K562 (cell line): ENCODE data around the gene FMNL2. TPM values are rescaled to one million over a fixed set of nuclear protein-coding genes. Genes with fewer than 3 reads are reported as not detected.
A peak's percentile ranks its signal among the peaks of the same experiment; 100 is the strongest.

Experiments used
- ATAC-seq: fragments of 200-7000 bp; cut with Tn5 transposase; 3 replicates; pipeline ENCODE4 v1.9.1; 2020; ENCODE audit warnings: moderate library complexity
- BruUV-seq: library from RNA; stranded (reverse); fragments of 400-500 nt; replicated peaks from 2 replicates; lab custom pipeline; 2021; lab: Mats Ljungman, UMichigan
- CTCF ChIA-PET: fragments of 300-600 bp; formaldehyde crosslinking; extraction: SDS; loops from one replicate; lab custom pipeline; 2021; ENCODE audit warnings: low intra/inter-chr PET ratio; lab: Yijun Ruan, JAX
- POLR2A ChIA-PET: fragments of 300-600, 350-650 bp; sonication (Branson Sonifier 250); formaldehyde crosslinking; extraction: SDS; loops from one replicate; lab custom pipeline; 2021; ENCODE audit warnings: antibody characterized with exemption, inconsistent platforms; lab: Yijun Ruan, JAX
- DNase-seq, 4 experiments: peaks; one replicate each; pipeline versions ENCODE4 v3.0.0 to v3.0.0-alpha.2; 2011 to 2018; ENCODE audit warnings: low spot score in 3 of 4, mixed read lengths in 3 of 4; ENCODE audit errors: extremely low read depth in 1 of 4
- FAIRE-seq: peaks from 2 replicates; lab custom pipeline; 2011; peaks lifted over from hg19 to GRCh38; lab: Jason Lieb, UNC
- H2AFZ ChIP-seq: 2 replicates; pipeline ENCODE4 v1.6.0; 2011; ENCODE audit warnings: low read depth, low read length, control low read depth, inconsistent platforms
- H3K27ac ChIP-seq: fragments of 200-600 bp; 3 replicates; pipeline ENCODE4 v1.8.0; 2011; ENCODE audit warnings: low read depth, mild to moderate bottlenecking, control low read depth, inconsistent platforms, low read length, moderate library complexity, mixed read lengths; ENCODE audit errors: extremely low read depth
- H3K27me3 ChIP-seq, 2 experiments: fragments of 300-600 bp in 1 of 2; 2 replicates in 1 of 2; 3 replicates in 1 of 2; pipeline versions ENCODE4 v1.6.0 to v1.8.0; 2011; ENCODE audit warnings: inconsistent platforms in 2 of 2, low read length in 2 of 2, mild to moderate bottlenecking in 1 of 2, mixed read lengths in 1 of 2, moderate library complexity in 1 of 2; ENCODE audit not compliant: control insufficient read depth in 2 of 2, insufficient read depth in 2 of 2
- H3K36me3 ChIP-seq: fragments of 300-600 bp; 3 replicates; pipeline ENCODE4 v1.8.0; 2011; ENCODE audit warnings: mild to moderate bottlenecking, low read length, inconsistent platforms; ENCODE audit not compliant: control insufficient read depth, insufficient read depth
- H3K4me1 ChIP-seq, 2 experiments: fragments of 200-600 bp in 1 of 2; replicated peaks in 1 of 2; 2 replicates in 1 of 2; 3 replicates in 1 of 2; pipeline versions ENCODE4 v1.5.1 to v1.8.0; 2011; ENCODE audit warnings: inconsistent platforms in 2 of 2, low read length in 2 of 2, mild to moderate bottlenecking in 1 of 2, mixed read lengths in 1 of 2, moderate library complexity in 1 of 2; ENCODE audit not compliant: control insufficient read depth in 2 of 2, insufficient read depth in 2 of 2
- H3K4me2 ChIP-seq: 2 replicates; pipeline ENCODE4 v1.6.1; 2011; ENCODE audit warnings: low read length, control low read depth, inconsistent platforms, mixed read lengths; ENCODE audit not compliant: insufficient read depth
- H3K4me3 ChIP-seq: fragments of 200-600 bp; sonication (generic), shearing (Covaris generic); 2 replicates; pipeline ENCODE4 v1.5.1; 2016; ENCODE audit warnings: control low read depth, inconsistent platforms
- H3K79me2 ChIP-seq: fragments of 200-600 bp; 3 replicates; pipeline ENCODE4 v1.8.0; 2011; ENCODE audit warnings: low read length, inconsistent platforms; ENCODE audit not compliant: control insufficient read depth, insufficient read depth
- H3K9ac ChIP-seq, 2 experiments: 2 replicates each; pipeline versions ENCODE4 v1.6.0 to v1.6.1; 2011; ENCODE audit warnings: low read depth in 2 of 2, low read length in 2 of 2, control low read depth in 1 of 2, inconsistent platforms in 1 of 2, mild to moderate bottlenecking in 1 of 2, mixed read lengths in 1 of 2; ENCODE audit not compliant: insufficient read depth in 1 of 2
- H3K9me1 ChIP-seq: one replicate; pipeline ENCODE4 v1.6.0; 2011; ENCODE audit warnings: inconsistent platforms, mild to moderate bottlenecking, low read length, moderate library complexity; ENCODE audit not compliant: control insufficient read depth, insufficient read depth
- H3K9me3 ChIP-seq: replicated peaks from 2 replicates; pipeline ENCODE4 v1.5.1; 2011; ENCODE audit warnings: low read depth, low read length, inconsistent platforms; ENCODE audit not compliant: control insufficient read depth, insufficient read depth
- H4K20me1 ChIP-seq: replicated peaks from 2 replicates; pipeline ENCODE4 v1.6.1; 2011; ENCODE audit warnings: low read length, inconsistent platforms, mixed read lengths; ENCODE audit not compliant: control insufficient read depth, insufficient read depth
- ARID2 ChIP-seq: fragments of 450-650 bp; IDR thresholded peaks from 2 replicates; pipeline ENCODE4 v1.6.1; 2017; ENCODE audit warnings: antibody characterized with exemption, mild to moderate bottlenecking
- BACH1 ChIP-seq: fragments of 200-800 bp; sonication (Bioruptor generic); IDR thresholded peaks from 2 replicates; pipeline ENCODE4 v1.6.1; 2016; ENCODE audit warnings: missing genetic modification characterization, missing compliant biosample characterization
- BRD4 ChIP-seq: fragments of 200-600 bp; sonication (generic); IDR thresholded peaks from 2 replicates; pipeline ENCODE4 v1.6.1; 2017; ENCODE audit warnings: inconsistent platforms
- BRD9 ChIP-seq: fragments of 450-650 bp; IDR thresholded peaks from 2 replicates; pipeline ENCODE4 v1.6.1; 2018; ENCODE audit warnings: low read depth; ENCODE audit not compliant: partially characterized antibody
- CHAMP1 ChIP-seq: fragments of 450-650 bp; IDR thresholded peaks from 2 replicates; pipeline ENCODE4 v1.6.1; 2016; ENCODE audit warnings: mild to moderate bottlenecking
- COPS2 ChIP-seq: fragments of 450-650 bp; conservative IDR thresholded peaks from 2 replicates; pipeline ENCODE4 v1.6.1; 2016; ENCODE audit warnings: mild to moderate bottlenecking, moderate library complexity
- FOSL1 ChIP-seq: fragments of 200-800 bp; sonication (Bioruptor generic); conservative IDR thresholded peaks from 2 replicates; pipeline ENCODE4 v1.6.1; 2016; ENCODE audit warnings: missing genetic modification characterization, missing compliant biosample characterization
- JUND ChIP-seq, 2 experiments: IDR thresholded peaks; 2 replicates in 1 of 2; 3 replicates in 1 of 2; pipeline ENCODE4 v1.6.1; 2011; ENCODE audit warnings: borderline replicate concordance in 2 of 2, low read depth in 2 of 2, low read length in 2 of 2, improper control_type of control experiment in 1 of 2, missing biosample characterization in 1 of 2, missing genetic modification characterization in 1 of 2, missing genetic modification reagents in 1 of 2
- MEF2A ChIP-seq: IDR thresholded peaks from 2 replicates; pipeline ENCODE4 v1.6.1; 2011; ENCODE audit warnings: low read depth, mild to moderate bottlenecking, low read length, moderate library complexity; ENCODE audit not compliant: control insufficient read depth
- NFE2 ChIP-seq: IDR thresholded peaks from 2 replicates; pipeline ENCODE4 v1.6.1; 2014; ENCODE audit warnings: antibody characterized with exemption, low read depth
- NFRKB ChIP-seq: fragments of 450-650 bp; IDR thresholded peaks from 2 replicates; pipeline ENCODE4 v1.6.1; 2016; ENCODE audit warnings: low read depth
- PYGO2 ChIP-seq: fragments of 450-650 bp; IDR thresholded peaks from 2 replicates; pipeline ENCODE4 v1.6.1; 2016; ENCODE audit warnings: mild to moderate bottlenecking, missing genetic modification characterization, moderate library complexity, missing compliant biosample characterization
- SAFB ChIP-seq: fragments of 200-400 bp; formaldehyde crosslinking; IDR thresholded peaks from 2 replicates; pipeline ENCODE4 v1.6.1; 2017; ENCODE audit warnings: low read depth, low read length, borderline replicate concordance
- SNAPC5 ChIP-seq: fragments of 250-450 bp; sonication (Bioruptor Pico); IDR thresholded peaks from 2 replicates; pipeline ENCODE4 v1.8.0; 2021; ENCODE audit warnings: moderate library complexity, mild to moderate bottlenecking, inconsistent platforms
- TBL1XR1 ChIP-seq, 2 experiments: IDR thresholded peaks; 2 replicates each; pipeline ENCODE4 v1.6.1; 2012; ENCODE audit warnings: improper control_type of control experiment in 2 of 2, low read length in 2 of 2, mild to moderate bottlenecking in 1 of 2
- TFAM ChIP-seq: fragments of 250-450 bp; sonication (Bioruptor Pico); conservative IDR thresholded peaks from 2 replicates; pipeline ENCODE4 v1.5.0; 2021; ENCODE audit warnings: mild to moderate bottlenecking, moderate library complexity
- ZBTB7A ChIP-seq: IDR thresholded peaks from 2 replicates; pipeline ENCODE4 v1.6.1; 2011; ENCODE audit warnings: low read depth, mild to moderate bottlenecking, low read length, moderate library complexity, borderline replicate concordance; ENCODE audit not compliant: control insufficient read depth
- ZNF274 ChIP-seq: IDR thresholded peaks from 2 replicates; pipeline ENCODE4 v1.6.1; 2011; ENCODE audit warnings: low read depth, mild to moderate bottlenecking, low read length, moderate library complexity, borderline replicate concordance
- ZNF384 ChIP-seq: IDR thresholded peaks from 2 replicates; pipeline ENCODE4 v1.6.1; 2012; ENCODE audit warnings: low read depth, low read length, improper control_type of control experiment
- WGBS: fragments of 100-300 bp; shearing (Covaris generic); methylation state at CpG from one replicate; pipeline ENCODE4 v1.1.6; 2016; ENCODE audit warnings: low coverage, mixed read lengths; ENCODE audit not compliant: insufficient coverage; ENCODE audit errors: missing lambda C conversion rate; 5-methylcytosine and 5-hydroxymethylcytosine counted together
- in situ Hi-C: fragments of 300-500 bp; cut with MboI; formaldehyde crosslinking; loops from 4 replicates; pipeline ENCODE4 v1.15.0; 2018; ENCODE audit warnings: inconsistent platforms, mixed read lengths
- intact Hi-C: fragments of 100-400 bp; cut with micrococcal nuclease; formaldehyde crosslinking; loops from 2 replicates; pipeline ENCODE4 v1.14.2; 2022
- polyA plus RNA-seq, 8 experiments: library from polyadenylated mRNA; depleted of rRNA in 4 of 8; stranded (reverse) in 5 of 8; unstranded in 3 of 8; fragments of >200 nt; fragmentation: Nextera tagmentation in 2 of 8; fragmentation: Illumina TruSeq in 1 of 8; extraction: Ambion mirVana in 2 of 8; extraction: Trizol in 1 of 8; gene quantifications; 2 replicates each; pipeline versions ENCODE4 v1.2.1 to v1.2.3, GENCODE V29; 2011 to 2014; ENCODE audit warnings: inconsistent platforms in 1 of 8, missing spikeins in 1 of 8
- total RNA-seq, 7 experiments: library from RNA; depleted of rRNA in 6 of 7; stranded (reverse); fragments of >200 nt in 6 of 7; fragmentation: Illumina TruSeq in 2 of 7; extraction: Trizol in 2 of 7; gene quantifications; 2 replicates each; pipeline versions ENCODE4 v1.2.1 to v1.2.3, GENCODE V29; 2011 to 2021; ENCODE audit warnings: low replicate concordance in 1 of 7

FMNL2 gene
- total and polyA plus RNA-seq, 9 of the 15 experiments (the other 6 are each of a cell fraction or from before 2014, with no cell fraction given) = 0.15 to 0.49 (median 0.24) TPM; not detected in 1

- TF ChIP-seq BRD9 (no peak), TFAM (CRISPR knock-in tag) (no peak), ARID2 (no peak)
- TF ChIP-seq, all 486 proteins: peak for 0
These were observed 274.7 kb downstream of the FMNL2 start (continued) for GRCh38 chr2:152609699-152610098.

GRCh38 chr2:152611458-152612231 is 276.7 kb downstream of the FMNL2 start:
- H3K79me2 ChIP-seq = no peaks in the 10 kb centered on the region
- no peaks in the 10 kb centered on the region for H3K9me3 ChIP-seq
- H3K27me3 ChIP-seq = peaks cover 13 to 14% of the 10 kb centered on the region in 2 experiments; a peak in 4 of 5 replicates
- DNase-seq = no peak
- FAIRE-seq = no peak
- H4K20me1 ChIP-seq = no peaks in the 10 kb centered on the region
- no peak overlapping the region for H2AFZ ChIP-seq
- no peaks in the 10 kb centered on the region for H3K36me3 ChIP-seq
- no peak overlapping the region for H3K9ac ChIP-seq
- no peaks in the 10 kb centered on the region for H3K4me1 ChIP-seq
- H3K4me2 ChIP-seq = no peak overlapping the region
- POLR2A ChIA-PET = interaction anchor here (0.6 to 1.2 kb wide), 2 partner anchors 13 to 42 kb away, joined by 3 read pairs; no protein-coding TSS in a partner anchor
- WGBS = 1% methylated on average over 5 of the region's 5 CpGs
- no peak overlapping the region for H3K4me3 ChIP-seq
- BruUV-seq = no TSS peak
- intact Hi-C loops = no loop called here
- no peaks in the 10 kb centered on the region for H3K9me1 ChIP-seq
- peak; percentile 47; the same call in 2 of the 3 replicates for ATAC-seq
- in situ Hi-C loops = no loop called here
- CTCF ChIA-PET = no interaction called here
- H3K27ac ChIP-seq = no peak overlapping the region
- no peak for TF ChIP-seq BACH1
- no peak for TF ChIP-seq ZBTB7A
- no peak for TF ChIP-seq CHAMP1
- TF ChIP-seq FOSL1 = peak; percentile 66
- peak; percentile 15; the same call in 1 of the 2 replicates for TF ChIP-seq NFE2
- TF ChIP-seq SAFB = no peak
- TF ChIP-seq BRD4 = no peak
- TF ChIP-seq TBL1XR1 (IDR thresholded peaks at IDR 0.05; ENCODE audit: low read length in 2 of 2) = no peak
- TF ChIP-seq ZNF384 = 0 out of 2 replicates have a peak, but pooled peaks have one; percentile 14
- TF ChIP-seq ZNF274 = no peak
- TF ChIP-seq MEF2A = no peak
- TF ChIP-seq NFRKB = no peak
- TF ChIP-seq PYGO2 (tag) = no peak
- TF ChIP-seq SNAPC5 (CRISPR knock-in tag) = no peak
- TF ChIP-seq COPS2 = no peak
- TF ChIP-seq JUND (IDR thresholded peaks at IDR 0.05; ENCODE audit: borderline replicate concordance, low read depth, low read length) = no peak
- TF ChIP-seq JUND (tag; IDR thresholded peaks at IDR 0.05; ENCODE audit: borderline replicate concordance, low read depth, low read length) = 0 out of 3 replicates have a peak, but pooled peaks have one; percentile 26
